ENCODE results near the gene TUBB4B. TPM values are rescaled to one million over a fixed set of nuclear protein-coding genes. Genes with fewer than 3 reads are reported as not detected.
"Not testable (repeated sequence)": the region's sequence is repeated elsewhere in the genome, so short reads cannot be mapped to it uniquely, and the experiment has no call there.

TUBB4B gene
- total RNA-seq, 1 donor from 2014 or later: 312 TPM

DNA sequence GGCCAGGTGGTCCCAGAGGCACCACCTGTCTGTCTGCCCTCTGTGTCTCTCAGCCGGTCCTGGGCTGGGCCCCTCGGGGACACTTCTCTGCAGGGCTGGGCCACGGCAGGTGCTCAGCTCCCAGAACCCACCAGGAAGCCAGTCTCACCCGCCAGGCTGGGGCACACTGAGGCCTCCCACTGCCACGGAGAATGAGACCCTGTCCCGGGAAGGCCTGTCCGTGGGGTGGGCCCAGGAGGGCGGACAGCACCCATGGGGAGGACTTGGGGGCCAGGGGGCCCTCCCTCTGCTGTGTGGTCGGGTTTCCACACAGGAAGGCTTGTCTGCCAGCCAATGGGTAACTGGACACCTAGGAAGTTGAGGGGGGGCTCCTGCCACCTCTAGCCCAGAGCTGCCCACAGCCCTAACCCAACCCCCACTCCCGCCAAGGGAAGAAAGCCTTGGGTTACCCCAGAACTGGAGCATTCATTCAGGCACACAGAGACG lies 4.1 kb upstream of the TUBB4B start:
- DNase-seq (ENCODE audit: extremely low spot score in 2 of 2): no peak
- Histone ChIP-seq H3K27me3 (peaks cover 4% of the 10 kb centered on the region), H3K4me3 (peak overlapping the region in 1 of 2 donors; percentile 27), H3K4me1 (peaks cover 45% of the 10 kb centered on the region), H3K36me3 (no peaks in the 10 kb centered on the region), H3K27ac (no peak overlapping the region), H3K9me3 (no peaks in the 10 kb centered on the region)
- intact Hi-C loops (cut with DNase I): no loop called here
- TF ChIP-seq POLR2AphosphoS5 (IDR thresholded peaks at IDR 0.05; ENCODE audit: insufficient read depth in 1 of 2, low read depth in 1 of 2) (no peak), POLR2A (IDR thresholded peaks at IDR 0.05) (no peak)
- TF ChIP-seq, protein P1, sequence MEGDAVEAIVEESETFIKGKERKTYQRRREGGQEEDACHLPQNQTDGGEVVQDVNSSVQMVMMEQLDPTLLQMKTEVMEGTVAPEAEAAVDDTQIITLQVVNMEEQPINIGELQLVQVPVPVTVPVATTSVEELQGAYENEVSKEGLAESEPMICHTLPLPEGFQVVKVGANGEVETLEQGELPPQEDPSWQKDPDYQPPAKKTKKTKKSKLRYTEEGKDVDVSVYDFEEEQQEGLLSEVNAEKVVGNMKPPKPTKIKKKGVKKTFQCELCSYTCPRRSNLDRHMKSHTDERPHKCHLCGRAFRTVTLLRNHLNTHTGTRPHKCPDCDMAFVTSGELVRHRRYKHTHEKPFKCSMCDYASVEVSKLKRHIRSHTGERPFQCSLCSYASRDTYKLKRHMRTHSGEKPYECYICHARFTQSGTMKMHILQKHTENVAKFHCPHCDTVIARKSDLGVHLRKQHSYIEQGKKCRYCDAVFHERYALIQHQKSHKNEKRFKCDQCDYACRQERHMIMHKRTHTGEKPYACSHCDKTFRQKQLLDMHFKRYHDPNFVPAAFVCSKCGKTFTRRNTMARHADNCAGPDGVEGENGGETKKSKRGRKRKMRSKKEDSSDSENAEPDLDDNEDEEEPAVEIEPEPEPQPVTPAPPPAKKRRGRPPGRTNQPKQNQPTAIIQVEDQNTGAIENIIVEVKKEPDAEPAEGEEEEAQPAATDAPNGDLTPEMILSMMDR (IDR thresholded peaks at IDR 0.05): no peak

DNA sequence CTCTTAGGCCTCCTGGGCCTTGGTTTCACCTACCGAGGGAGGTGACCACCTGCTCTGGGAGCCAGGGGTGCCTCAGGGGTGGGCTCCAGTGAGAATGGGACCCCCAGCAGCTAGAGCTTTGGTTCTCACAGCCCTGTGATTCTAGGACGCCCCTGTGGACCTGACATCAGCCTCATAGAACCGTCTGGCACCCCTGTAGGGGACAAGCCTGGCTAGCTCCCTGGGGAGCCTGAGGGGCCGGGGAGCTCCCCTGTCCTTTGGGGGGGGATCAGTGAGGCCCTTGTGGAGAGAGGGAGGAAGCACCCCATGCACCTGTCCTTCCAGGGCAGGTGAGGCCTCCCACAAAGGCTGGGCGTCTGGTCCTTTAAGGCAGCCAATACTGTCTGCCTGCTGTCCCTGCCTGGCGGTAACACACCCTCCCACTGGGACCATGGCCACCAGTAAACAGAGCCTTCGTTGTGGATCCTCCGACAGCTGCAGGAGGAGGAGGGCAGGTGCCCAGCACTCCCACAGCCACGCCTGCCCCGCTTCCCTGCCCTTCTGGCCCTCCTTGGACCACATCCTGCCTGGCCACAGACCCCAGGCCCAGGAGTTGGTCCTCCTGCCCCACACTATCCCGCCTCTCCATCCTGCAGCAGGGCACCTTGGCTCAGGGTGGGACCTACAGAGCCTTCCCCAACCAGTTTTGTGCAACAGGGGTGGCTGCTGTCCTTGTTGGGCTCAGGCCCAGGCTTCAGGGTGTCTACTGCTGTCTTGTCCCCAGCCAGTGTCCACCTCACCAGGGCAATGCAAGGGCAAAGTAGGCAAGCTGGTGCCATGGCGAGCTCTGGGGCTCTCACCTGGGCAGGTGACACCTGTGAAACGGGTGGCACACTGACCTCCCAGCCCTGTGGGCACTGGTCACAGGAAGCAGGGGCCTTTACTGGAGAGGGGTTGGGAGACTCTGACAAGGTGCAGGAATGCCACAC lies 3.0 kb upstream of the TUBB4B start:
- no peak overlapping the region for H3K27ac ChIP-seq
- intact Hi-C loops (cut with DNase I): no loop called here

GRCh38 chr9:137239541-137240200 lies 1.4 kb upstream of the TUBB4B start:
- peaks cover 0 to 14% of the 10 kb centered on the region in 2 donors for H3K36me3 ChIP-seq
- intact Hi-C loops (cut with DNase I); DNase-seq (ENCODE audit: extremely low spot score in 2 of 2); H3K27me3 ChIP-seq; H3K9me3 ChIP-seq: not testable (repeated sequence)
- H3K4me3 ChIP-seq: peak overlapping the region; percentile 66 to 75
- peak overlapping the region; percentile 76 for H3K27ac ChIP-seq
- H3K4me1 ChIP-seq: peaks cover 72% of the 10 kb centered on the region

More for the DNA sequence above, 3.0 kb upstream of the TUBB4B start:
- Histone ChIP-seq H3K36me3 (peaks cover 0 to 5% of the 10 kb centered on the region in 2 donors), H3K27me3 (no peaks in the 10 kb centered on the region), H3K9me3 (no peaks in the 10 kb centered on the region), H3K4me3 (no peak overlapping the region), H3K4me1 (peaks cover 55% of the 10 kb centered on the region)
- DNase-seq (ENCODE audit: extremely low spot score in 2 of 2): no peak
- TF ChIP-seq POLR2AphosphoS5 (IDR thresholded peaks at IDR 0.05; ENCODE audit: insufficient read depth in 1 of 2, low read depth in 1 of 2): no peak

DNA sequence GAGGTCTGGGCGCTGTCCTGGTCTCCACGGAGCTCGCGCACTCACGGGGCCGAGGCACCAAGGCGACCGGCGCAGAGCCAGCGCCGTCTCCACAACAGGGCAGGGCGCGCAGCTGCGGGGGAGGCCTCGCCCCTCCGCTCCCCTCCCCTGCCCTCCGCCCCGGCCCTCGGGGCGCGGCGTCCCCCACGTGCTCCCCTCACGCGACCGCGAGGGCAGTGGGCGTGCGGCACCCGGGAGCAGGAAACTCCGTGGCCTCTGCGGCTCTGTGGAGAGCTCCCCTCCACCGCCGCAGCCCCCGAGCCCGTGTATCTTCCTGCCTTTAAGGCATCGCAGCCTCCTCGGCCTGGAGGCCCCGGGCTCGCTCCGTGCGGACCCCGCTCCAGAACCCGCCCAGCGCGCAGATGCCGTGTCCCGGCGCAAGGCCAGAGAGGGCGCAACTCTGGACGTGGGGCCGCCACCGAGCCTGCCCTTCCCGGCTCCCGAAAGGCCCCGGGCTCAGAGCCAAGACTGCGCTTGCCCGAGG lies 708 bp upstream of the TUBB4B start:
- DNase-seq (ENCODE audit: extremely low spot score in 2 of 2): no peak

DNA sequence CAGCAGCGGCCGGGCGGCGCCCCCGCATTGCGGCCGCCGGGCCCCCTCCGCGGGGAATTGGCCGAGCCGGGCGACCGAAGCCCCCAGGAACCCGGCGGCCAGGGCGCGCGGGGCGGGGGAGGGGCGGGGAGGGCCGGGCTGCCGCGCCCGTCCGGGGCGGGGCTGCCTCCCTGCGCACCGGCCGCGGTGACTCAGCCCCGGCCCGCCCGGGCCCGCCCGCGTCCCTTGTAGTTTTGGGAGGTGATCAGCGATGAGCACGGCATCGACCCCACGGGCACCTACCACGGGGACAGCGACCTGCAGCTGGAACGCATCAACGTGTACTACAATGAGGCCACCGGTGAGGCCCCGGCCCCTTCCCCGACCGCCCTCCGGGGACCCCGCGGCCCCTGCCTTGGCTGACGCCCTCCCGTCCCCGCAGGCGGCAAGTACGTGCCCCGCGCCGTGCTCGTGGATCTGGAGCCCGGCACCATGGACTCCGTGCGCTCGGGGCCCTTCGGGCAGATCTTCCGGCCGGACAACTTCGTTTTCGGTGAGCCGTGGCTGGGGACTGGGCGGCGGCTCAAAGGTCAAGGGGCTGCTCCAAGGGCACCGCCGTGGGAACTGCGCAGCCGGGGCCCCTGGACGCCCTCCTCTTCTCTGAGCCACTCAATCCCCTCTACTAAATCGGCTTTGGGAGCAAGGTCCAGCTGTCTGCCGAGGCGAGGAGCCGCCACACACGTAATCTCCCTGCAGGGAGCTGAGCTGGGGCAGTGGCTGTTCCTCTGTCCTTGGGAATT lies 592 bp downstream of the TUBB4B start:
- DNase-seq (ENCODE audit: extremely low spot score in 2 of 2): no peak
- Histone ChIP-seq H3K27me3 (no peaks in the 10 kb centered on the region), H3K36me3 (peaks cover 0 to 14% of the 10 kb centered on the region in 2 donors), H3K9me3 (no peaks in the 10 kb centered on the region), H3K4me1 (peaks cover 62% of the 10 kb centered on the region), H3K27ac (peak overlapping the region; percentile 78), H3K4me3 (peak overlapping the region; percentile 66 to 99)
- intact Hi-C loops (cut with DNase I): no loop called here
- TF ChIP-seq POLR2AphosphoS5 (IDR thresholded peaks at IDR 0.05; ENCODE audit: insufficient read depth in 1 of 2, low read depth in 1 of 2) (peak in 1 of 2 donors; percentile 60), POLR2A (IDR thresholded peaks at IDR 0.05) (no peak)
- TF ChIP-seq, protein P1 (IDR thresholded peaks at IDR 0.05): no peak

More for the DNA sequence above, 708 bp upstream of the TUBB4B start:
- Histone ChIP-seq H3K36me3 (peaks cover 0 to 14% of the 10 kb centered on the region in 2 donors), H3K4me1 (peaks cover 75% of the 10 kb centered on the region), H3K4me3 (peak overlapping the region; percentile 66 to 75), H3K27ac (peak overlapping the region; percentile 76), H3K9me3 (no peaks in the 10 kb centered on the region), H3K27me3 (no peaks in the 10 kb centered on the region)
- TF ChIP-seq, protein P1 (IDR thresholded peaks at IDR 0.05): no peak
- TF ChIP-seq POLR2AphosphoS5 (IDR thresholded peaks at IDR 0.05; ENCODE audit: insufficient read depth in 1 of 2, low read depth in 1 of 2) (no peak), POLR2A (IDR thresholded peaks at IDR 0.05) (no peak)
- intact Hi-C loops (cut with DNase I): no loop called here

Data from vagina (tissue), 2 donors.